ENCODE results near the gene PEX3.
A peak's percentile ranks its signal among the peaks of the same experiment; 100 is the strongest.

Gene PEX3, protein sequence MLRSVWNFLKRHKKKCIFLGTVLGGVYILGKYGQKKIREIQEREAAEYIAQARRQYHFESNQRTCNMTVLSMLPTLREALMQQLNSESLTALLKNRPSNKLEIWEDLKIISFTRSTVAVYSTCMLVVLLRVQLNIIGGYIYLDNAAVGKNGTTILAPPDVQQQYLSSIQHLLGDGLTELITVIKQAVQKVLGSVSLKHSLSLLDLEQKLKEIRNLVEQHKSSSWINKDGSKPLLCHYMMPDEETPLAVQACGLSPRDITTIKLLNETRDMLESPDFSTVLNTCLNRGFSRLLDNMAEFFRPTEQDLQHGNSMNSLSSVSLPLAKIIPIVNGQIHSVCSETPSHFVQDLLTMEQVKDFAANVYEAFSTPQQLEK
- 6.5 to 15.3 (median 9.4) reads per million in 17 experiments for total RNA-seq

DNA sequence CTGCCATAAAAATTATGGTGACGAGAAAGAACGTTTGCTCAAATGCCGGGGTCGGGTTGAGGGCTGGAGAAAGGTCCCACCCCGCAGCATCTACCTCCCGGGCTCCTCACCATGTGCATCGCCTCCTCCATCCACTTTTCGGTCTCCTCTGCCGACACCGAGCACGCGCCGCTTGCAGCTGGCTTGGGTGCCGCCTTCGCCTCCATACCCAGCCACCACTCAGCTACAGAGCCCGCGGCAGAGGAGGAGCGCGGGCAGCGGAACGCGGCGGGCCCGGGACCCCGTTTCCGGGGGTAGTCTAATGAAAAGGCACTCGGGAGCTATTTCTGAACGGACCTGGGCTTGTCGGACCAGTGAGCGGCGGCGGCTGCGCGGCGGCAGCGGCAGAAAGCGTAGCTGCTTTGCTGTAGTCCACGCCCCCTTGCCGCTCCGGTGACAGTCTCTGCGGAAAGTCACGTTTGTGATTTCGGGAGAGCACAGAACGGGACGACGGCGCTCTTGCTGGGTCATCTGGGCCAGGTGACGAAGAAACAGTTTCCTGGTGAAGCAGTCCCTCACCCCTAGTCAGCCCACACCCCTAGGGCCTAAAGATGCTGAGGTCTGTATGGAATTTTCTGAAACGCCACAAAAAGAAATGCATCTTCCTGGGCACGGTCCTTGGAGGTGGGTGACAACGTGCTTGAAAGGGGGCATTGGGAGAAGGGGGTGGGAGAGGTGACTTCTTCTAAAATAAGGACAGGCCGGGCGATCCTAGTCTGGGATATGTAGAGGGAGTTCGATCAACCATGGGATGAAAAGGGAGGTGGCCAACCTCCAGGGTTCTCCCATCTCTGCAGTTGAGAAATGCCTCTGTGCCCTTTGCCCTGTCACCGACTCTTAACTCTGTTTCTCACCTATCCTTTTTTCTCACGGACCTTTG is at the start of gene PEX3, which contains the start of gene ADAT2:
Gene PEX3 (plus strand): TSS at position 353 of the 919 bp plus-strand sequence. CDS start 238 bp downstream, at position 591.
Gene ADAT2 (minus strand): TSS at position 243 of the 919 bp plus-strand sequence. CDS start 37 bp downstream, at position 206.
- peak; percentile 95 to 97 (median 96) for DNase-seq

GRCh38 chr6:143401068-143401446 is 49.5 kb upstream of the PEX3 start:
- DNase-seq = no peak

- DNase-seq = no peak
Measured at GRCh38 chr6:143401636-143402370, 48.8 kb upstream of the PEX3 start.

GRCh38 chr6:143402721-143403336 is 47.8 kb upstream of the PEX3 start:
- no peak for DNase-seq

- no peak for DNase-seq
Measured at GRCh38 chr6:143405373-143406154, 45.0 kb upstream of the PEX3 start.

- DNase-seq = no peak
Measured at GRCh38 chr6:143406673-143407072, 43.9 kb upstream of the PEX3 start.

- no peak for DNase-seq
Measured at GRCh38 chr6:143408151-143408786, 42.3 kb upstream of the PEX3 start.

GRCh38 chr6:143408787-143409162 is 41.8 kb upstream of the PEX3 start:
- DNase-seq = no peak

- no peak for DNase-seq
Measured at GRCh38 chr6:143410859-143411270, 39.7 kb upstream of the PEX3 start.

GRCh38 chr6:143414769-143415168 is 35.8 kb upstream of the PEX3 start:
- DNase-seq = no peak

GRCh38 chr6:143419526-143419925 is 31.1 kb upstream of the PEX3 start:
- DNase-seq = no peak

DNA sequence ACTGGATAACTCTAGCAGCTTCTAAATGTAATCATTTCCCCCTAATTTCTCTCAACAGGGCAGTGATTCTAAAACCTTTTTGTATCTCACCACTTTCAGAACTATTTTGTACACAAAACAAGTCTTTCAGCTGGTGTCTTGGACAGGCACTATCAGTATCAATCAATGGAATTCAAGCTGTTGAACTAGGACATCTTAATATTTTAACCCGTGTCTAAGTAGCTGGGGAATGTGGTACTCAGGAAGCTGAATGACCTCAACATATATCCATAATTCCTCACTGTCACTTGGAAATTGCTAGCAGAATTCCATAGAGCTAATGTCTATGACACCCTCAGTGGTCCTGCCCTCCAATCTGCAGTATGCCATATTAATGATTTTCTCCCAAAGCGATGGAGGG is 24.6 kb upstream of the PEX3 start:
- no peak for DNase-seq

DNA sequence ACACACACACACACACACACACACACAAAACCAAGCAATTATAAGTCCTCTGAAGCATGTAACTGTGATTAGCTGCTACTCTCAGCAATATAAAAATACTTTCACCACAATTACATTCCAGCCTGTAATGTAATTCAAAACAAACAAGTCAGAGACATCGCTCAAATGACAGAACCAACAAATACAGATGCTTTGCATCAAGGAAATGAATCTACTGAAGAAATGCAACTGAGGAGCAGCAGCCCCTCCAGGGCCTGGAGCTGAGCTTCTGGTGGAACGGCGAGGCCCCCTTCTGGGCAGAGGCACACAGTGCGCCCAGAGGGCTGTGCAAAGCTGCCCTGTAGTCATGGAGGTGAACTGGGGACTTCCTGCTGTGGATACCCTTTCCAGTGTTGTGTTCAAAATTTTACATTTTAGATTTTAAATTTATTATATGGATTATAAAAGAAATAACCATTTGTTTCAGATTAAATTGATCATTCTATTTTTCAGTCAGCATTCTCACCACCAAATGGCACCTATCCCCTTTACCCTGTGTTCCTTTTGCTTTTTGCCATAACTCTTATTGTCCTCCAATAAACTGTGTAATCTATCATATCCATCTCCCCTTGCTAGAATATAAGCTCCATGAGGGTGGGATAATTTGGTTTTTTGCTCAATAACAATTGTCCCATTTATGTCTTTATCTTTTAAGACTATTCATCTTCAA is 23.3 kb upstream of the PEX3 start:
- DNase-seq = peak; percentile 70 to 82 (median 76)

DNA sequence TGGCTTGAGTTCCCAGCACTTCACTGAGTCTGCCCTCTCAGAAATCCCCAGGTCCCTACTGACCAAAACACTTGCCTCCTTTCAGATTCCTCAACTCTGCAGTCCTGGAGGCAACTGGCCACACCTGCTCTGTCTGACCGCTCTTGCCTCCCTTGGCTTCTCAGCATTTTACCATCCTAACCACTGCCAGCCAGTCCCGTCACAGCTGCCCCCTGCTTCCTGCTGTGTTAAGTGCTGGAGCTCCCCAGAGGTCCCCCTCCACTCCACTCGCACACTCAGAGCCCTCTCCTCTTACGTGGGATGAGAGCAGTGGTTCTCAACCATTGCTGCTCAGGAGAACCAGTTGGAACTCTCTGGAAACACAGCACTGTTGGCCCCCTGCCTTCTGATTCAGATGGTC is 20.6 kb upstream of the PEX3 start:
- no peak for DNase-seq

GRCh38 chr6:143431226-143431625 is 19.4 kb upstream of the PEX3 start:
- no peak for DNase-seq

GRCh38 chr6:143432588-143432987 is 18.0 kb upstream of the PEX3 start:
- no peak for DNase-seq

DNA sequence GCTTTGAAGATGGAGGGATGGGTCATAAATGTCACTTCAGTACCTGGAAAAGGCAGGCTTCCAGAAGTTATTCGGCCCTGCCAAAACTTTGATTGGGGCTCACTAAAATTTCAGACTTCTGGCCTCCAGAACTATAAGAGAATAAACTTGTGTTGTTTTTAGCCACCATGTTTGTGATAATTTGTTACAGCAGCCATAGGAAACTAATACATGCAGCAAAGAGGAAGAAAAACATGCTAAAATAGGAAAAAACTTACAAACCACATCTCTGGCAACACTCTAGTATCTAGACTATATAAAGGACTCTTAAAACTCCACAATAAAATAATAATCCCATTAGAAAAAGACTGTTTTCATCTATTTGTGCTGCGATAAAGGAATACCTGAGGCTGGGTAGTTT is 9.6 kb upstream of the PEX3 start:
- DNase-seq = no peak

DNA sequence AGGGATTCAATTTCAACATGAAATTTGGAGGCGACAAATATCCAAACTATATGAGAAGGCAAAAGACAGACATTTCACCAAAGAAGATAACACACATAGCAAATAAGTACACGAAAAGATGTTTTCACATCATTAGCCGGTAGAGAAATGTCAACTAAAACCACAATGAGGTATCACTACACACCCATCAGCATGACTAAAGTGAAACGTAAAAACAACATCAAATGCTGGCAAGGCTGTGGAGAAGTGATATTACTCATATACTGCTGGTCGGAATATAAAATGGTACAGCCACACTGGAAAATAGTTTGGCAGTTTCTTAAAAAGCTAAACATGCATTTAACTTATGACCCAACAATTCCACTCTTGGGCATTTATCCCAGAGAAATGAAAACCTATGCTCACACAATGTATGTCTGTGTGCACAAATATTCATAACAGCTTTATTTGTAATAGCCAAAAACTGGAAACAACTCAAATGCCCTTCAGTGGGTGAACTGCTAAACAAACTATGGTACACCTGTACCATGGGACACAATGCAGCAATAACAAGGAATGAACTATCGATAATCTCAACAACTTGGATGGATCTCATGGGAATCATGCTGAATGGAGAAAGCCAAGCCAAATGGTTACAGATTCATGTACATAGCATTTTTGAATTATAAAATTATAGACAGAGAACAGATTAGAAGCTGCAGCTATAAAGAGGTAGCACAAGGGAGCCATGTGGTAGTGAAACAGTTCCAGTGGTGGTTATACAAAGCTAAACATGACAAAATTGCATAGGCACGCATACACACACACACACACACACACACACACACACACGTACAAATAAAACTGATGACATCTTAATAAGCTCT is 8.7 kb upstream of the PEX3 start:
- no peak for DNase-seq

DNA sequence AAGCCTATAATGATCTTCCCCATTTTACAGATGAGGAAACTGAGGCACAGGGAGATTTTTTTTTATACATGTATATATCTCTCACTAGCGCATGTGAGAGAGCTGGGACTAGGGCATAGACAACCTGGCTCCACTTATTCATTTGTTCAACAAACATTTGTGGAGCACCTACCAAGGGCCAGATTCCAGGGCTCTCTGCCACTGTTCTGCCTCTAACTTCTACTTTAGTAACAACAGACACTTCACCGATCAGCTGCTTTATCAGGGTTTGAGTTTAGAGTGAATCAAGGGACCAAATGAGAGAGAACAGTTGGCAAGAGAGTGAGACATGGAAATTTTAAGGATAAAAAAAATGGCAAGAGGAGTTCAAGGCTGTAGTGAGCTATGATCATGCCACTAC is 7.5 kb upstream of the PEX3 start:
- no peak for DNase-seq
